BE2C (cell line): ENCODE measurements around the gene LRRC1.

Source experiments
- DNase-seq: peaks from one replicate; pipeline ENCODE4 v3.0.0-alpha.2; 2020
- H3K27me3 ChIP-seq: fragments of 250-450 bp; sonication (Bioruptor Pico); 2 replicates; pipeline ENCODE4 v1.5.1; 2020; ENCODE audit warnings: mild to moderate bottlenecking
- H3K36me3 ChIP-seq: fragments of 250-450 bp; sonication (Bioruptor Pico); 2 replicates; pipeline ENCODE4 v1.5.1; 2020; ENCODE audit warnings: mild to moderate bottlenecking
- H3K4me1 ChIP-seq: fragments of 250-450 bp; sonication (Bioruptor Pico); 2 replicates; pipeline ENCODE4 v1.5.1; 2020
- H3K4me3 ChIP-seq: 2 replicates; pipeline ENCODE4 v1.5.1; 2011; ENCODE audit warnings: low read depth, low read length
- H3K9me3 ChIP-seq: fragments of 250-450 bp; sonication (Bioruptor Pico); 2 replicates; pipeline ENCODE4 v1.5.1; 2020
- TF ChIP-seq, protein P1 (sequence below): IDR thresholded peaks from 2 replicates; pipeline ENCODE4 v1.5.1; 2012; ENCODE audit warnings: mild to moderate bottlenecking, low read depth, low read length

LRRC1 gene

DNA sequence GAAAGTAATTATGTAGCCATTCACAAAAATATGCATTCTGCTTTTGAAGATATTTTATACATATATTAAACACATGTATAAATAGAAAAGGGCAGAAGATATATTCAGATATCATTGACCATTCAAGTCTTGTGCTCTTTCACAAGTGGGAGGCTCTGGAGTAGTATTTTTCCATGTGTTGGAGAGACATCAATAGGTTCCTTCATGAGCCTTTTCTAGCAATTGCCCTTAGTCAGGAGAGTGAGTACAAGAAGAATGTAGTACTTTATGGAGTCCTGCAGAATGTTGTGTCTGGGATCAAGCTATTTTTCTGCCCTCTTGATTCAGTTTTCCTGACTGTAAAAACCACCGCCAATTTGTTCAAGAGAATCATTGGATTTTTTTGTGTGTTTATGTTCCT is 117.9 kb downstream of the LRRC1 start:
- TF ChIP-seq, protein P1, sequence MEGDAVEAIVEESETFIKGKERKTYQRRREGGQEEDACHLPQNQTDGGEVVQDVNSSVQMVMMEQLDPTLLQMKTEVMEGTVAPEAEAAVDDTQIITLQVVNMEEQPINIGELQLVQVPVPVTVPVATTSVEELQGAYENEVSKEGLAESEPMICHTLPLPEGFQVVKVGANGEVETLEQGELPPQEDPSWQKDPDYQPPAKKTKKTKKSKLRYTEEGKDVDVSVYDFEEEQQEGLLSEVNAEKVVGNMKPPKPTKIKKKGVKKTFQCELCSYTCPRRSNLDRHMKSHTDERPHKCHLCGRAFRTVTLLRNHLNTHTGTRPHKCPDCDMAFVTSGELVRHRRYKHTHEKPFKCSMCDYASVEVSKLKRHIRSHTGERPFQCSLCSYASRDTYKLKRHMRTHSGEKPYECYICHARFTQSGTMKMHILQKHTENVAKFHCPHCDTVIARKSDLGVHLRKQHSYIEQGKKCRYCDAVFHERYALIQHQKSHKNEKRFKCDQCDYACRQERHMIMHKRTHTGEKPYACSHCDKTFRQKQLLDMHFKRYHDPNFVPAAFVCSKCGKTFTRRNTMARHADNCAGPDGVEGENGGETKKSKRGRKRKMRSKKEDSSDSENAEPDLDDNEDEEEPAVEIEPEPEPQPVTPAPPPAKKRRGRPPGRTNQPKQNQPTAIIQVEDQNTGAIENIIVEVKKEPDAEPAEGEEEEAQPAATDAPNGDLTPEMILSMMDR = no peak
- Histone ChIP-seq H3K36me3 (no peaks in the 10 kb centered on the region), H3K9me3 (no peaks in the 10 kb centered on the region), H3K4me3 (no peak overlapping the region), H3K4me1 (no peaks in the 10 kb centered on the region), H3K27me3 (no peaks in the 10 kb centered on the region)
- DNase-seq = no peak

DNA sequence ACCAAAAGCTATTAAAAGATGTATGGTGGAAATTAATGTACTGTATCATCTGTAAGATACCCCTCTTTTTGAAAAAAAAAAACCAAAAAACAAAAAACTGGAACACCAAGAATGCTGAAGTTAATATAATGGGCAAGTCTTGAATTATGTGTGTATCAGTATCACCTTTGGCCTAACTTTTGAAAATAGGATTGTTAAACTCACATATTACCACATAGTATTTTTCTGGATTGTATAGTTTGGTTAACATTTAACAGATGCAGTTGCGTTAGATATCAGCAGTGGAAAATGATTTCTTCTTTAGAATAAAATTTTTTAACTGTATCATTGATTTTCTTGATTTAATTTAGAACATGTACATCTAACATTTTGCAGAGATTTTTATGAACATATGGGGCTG is 118.5 kb downstream of the LRRC1 start:
- TF ChIP-seq, protein P1 = no peak
- Histone ChIP-seq H3K4me1 (no peaks in the 10 kb centered on the region), H3K4me3 (no peak overlapping the region), H3K36me3 (no peaks in the 10 kb centered on the region), H3K9me3 (no peaks in the 10 kb centered on the region), H3K27me3 (no peaks in the 10 kb centered on the region)
- DNase-seq = no peak

DNA sequence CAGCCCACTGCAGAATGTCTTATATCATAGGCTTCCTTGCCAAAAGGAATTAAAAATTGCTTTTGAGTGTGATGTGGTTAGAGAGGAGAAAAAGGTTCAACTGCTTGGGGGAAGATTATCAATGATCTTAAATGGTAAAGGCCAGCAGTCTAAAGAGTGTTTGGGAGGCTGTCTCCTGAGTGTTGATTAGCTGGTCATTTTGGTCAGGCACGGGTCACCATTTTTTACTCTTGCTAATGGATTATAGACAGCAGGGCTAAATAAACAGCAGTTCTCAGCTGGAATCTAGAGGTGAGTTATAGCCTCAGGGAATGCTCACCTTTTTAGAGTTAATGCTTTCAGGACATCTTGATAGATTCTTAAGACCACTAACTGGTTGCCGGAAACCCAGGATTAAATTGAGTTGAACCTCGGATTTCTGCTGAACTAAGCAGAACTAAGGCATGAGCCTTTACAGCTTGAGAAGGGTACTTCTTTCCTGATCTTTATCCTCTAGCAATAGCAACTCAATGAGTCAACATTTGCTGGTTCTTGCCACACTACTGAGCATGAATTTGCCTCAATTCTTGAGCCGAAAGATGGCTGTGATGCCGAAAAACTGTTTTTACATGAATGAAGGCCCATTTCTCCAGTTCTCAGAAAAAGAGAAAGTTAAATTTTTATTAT is 120.4 kb downstream of the LRRC1 start:
- TF ChIP-seq, protein P1 = no peak
- DNase-seq = no peak
- no peaks in the 10 kb centered on the region for H3K36me3 ChIP-seq
- no peak overlapping the region for H3K4me3 ChIP-seq
- H3K27me3 ChIP-seq = no peaks in the 10 kb centered on the region
- H3K4me1 ChIP-seq = no peaks in the 10 kb centered on the region
- H3K9me3 ChIP-seq = no peaks in the 10 kb centered on the region

DNA sequence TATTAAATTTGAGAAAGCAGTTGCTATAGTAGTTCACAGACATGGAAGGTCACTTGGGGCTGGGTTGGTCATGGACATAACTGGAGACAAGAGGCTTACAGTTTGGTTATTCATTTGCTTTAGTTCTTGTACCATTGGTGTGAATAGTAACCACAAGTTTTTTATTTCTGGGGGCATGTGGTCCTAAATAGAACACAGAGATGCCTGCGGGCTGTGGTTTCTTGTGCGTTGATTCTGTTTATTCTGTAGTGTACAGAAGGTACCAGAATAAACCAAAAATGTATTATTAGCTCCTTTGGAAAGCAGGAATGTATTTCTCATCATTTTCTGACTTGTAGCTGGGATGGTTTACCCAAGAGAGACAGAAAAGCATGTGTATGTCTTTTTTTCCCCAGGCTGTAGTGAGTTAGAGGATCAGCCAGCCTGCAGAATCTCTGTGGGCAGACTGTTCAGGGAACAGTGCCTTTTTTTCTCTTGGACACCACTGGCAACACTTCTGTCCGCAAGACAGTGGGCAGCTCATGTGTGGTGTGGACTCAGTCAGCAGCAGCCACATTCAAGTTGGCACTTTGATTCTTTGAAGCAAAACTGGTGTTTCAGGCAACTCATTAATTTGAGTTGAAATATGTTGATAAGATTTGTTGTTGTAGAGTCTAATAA is 122.1 kb downstream of the LRRC1 start:
- TF ChIP-seq, protein P1 = no peak
- no peak for DNase-seq
- no peaks in the 10 kb centered on the region for H3K27me3 ChIP-seq
- H3K4me1 ChIP-seq = no peaks in the 10 kb centered on the region
- H3K36me3 ChIP-seq = no peaks in the 10 kb centered on the region
- H3K9me3 ChIP-seq = no peaks in the 10 kb centered on the region
- no peak overlapping the region for H3K4me3 ChIP-seq

DNA sequence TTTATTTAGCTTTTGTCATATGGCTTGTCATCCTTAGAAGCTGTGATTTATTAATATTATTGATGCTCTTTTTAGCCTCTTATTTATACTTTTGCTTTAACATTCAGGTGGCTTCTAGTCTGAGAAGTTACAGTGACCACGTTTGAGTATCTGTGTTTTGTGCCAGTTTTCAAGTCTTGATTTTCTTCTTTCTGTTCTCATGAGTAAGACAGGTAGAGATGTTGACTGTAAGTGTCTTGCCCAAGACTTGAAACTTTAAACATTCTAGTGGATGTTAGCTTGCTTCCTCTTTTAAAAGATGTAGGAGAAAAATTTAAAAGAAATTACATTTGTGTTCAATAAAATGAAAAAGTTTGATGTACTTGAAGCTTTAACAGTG is 122.6 kb downstream of the LRRC1 start:
- H3K4me3 ChIP-seq = no peak overlapping the region

More for the DNA sequence above, 122.6 kb downstream of the LRRC1 start:
- no peak for DNase-seq
- Histone ChIP-seq H3K27me3 (no peaks in the 10 kb centered on the region), H3K36me3 (no peaks in the 10 kb centered on the region), H3K4me1 (no peaks in the 10 kb centered on the region), H3K9me3 (no peaks in the 10 kb centered on the region)
- TF ChIP-seq, protein P1 = no peak
